ENCODE data around the gene PRKAR1B. TPM values are rescaled to one million over a fixed set of nuclear protein-coding genes. Genes with fewer than 3 reads are reported as not detected.

The PRKAR1B gene
- total RNA-seq, 1 experiment from 2014 or later: 14.1 TPM

DNA sequence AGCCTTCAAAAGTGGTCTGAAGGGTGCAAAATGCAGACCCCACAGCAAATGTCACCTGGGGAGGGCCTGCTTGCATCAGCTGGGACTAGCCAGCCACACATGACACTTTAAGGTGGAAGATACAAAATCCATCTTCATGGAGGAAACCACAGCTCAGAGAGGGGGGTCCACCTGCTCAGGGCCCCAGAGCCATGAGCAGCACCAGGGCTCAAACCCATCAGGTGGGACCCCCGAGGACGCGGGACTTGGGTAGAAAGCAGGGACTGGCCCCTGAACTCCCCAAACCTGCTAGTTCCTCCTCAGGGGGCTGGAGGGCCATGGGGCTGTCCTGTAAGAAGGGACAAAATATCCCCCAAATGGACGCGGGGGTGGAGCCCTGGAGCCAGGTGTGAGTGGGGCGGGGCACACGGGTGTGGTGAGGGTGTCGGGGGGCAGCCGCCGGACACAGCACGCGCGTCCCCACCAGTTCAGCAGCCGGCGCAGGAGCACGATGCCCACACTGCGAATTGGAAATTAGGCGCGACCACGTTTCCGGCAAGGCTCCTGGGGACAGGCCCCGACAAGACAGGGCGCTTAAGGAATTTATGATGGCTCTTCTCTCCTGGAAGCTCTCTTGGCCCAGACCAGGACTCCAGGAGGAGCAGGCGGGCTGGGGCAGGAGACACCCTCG, 215.5 kb downstream of the PRKAR1B start:
- ChIA-PET CTCF (no interaction called here), POLR2A (no interaction called here), RAD21 (ENCODE audit: low non-redundant PET in 1 of 2, low total read pairs in 2 of 2, uncharacterized antibody in 2 of 2, unreplicated experiment in 2 of 2) (no interaction called here)
- no peaks in the 10 kb centered on the region for H4K20me1 ChIP-seq (ENCODE audit: insufficient read depth)
- no peak overlapping the region for H3K4me3 ChIP-seq (replicated peaks in 1 of 2; ENCODE audit: low read depth in 1 of 2, low read length in 2 of 2)
- no peaks in the 10 kb centered on the region; a peak in 2 of 4 replicates for H3K36me3 ChIP-seq (ENCODE audit: control insufficient read depth in 1 of 2, insufficient read depth in 2 of 2, low read length in 2 of 2)
- no peaks in the 10 kb centered on the region for H3K9me2 ChIP-seq (ENCODE audit: insufficient read depth)
- H3K4me1 ChIP-seq (ENCODE audit: control insufficient read depth in 1 of 2, insufficient read depth in 2 of 2, low read length in 2 of 2): peaks cover 3 to 25% of the 10 kb centered on the region in 2 experiments; a peak in 3 of 4 replicates
- peaks cover 36% of the 10 kb centered on the region for H3K79me2 ChIP-seq (ENCODE audit: insufficient read depth, low read length)
- DNase-seq (ENCODE audit: low read depth, low spot score): no peak
- intact Hi-C loops (cut with micrococcal nuclease): loop anchor here (10.0 kb wide), 1 partner anchor 187 kb away; no protein-coding TSS in a partner anchor
- H3K4me2 ChIP-seq (ENCODE audit: low read length): no peak overlapping the region
- no peaks in the 10 kb centered on the region for H3K9me3 ChIP-seq (ENCODE audit: control insufficient read depth in 1 of 2, insufficient read depth in 1 of 2, low read depth in 1 of 2, low read length in 2 of 2)
- no peak for ATAC-seq
- H2AFZ ChIP-seq (ENCODE audit: low read depth, low read length, poor library complexity, severe bottlenecking): no peak overlapping the region
- H3K27me3 ChIP-seq (ENCODE audit: insufficient read depth, low read length): no peaks in the 10 kb centered on the region
- TF ChIP-seq EZH2 (IDR thresholded peaks at IDR 0.05) (no peak), SRF (IDR thresholded peaks at IDR 0.05; ENCODE audit: low read depth) (no peak), SP1 (IDR thresholded peaks at IDR 0.05; ENCODE audit: low read depth) (no peak), EZH2phosphoT487 (IDR thresholded peaks at IDR 0.05; ENCODE audit: borderline replicate concordance) (no peak), SIN3A (IDR thresholded peaks at IDR 0.05; ENCODE audit: low read depth) (no peak), POLR2A (IDR thresholded peaks at IDR 0.05; ENCODE audit: borderline replicate concordance, extremely low read depth, insufficient read depth, insufficient read length) (no peak), ZNF274 (IDR thresholded peaks at IDR 0.05; ENCODE audit: low read depth, low read length) (no peak), ATF3 (IDR thresholded peaks at IDR 0.05) (no peak), FOSL1 (IDR thresholded peaks at IDR 0.05; ENCODE audit: low read depth) (no peak), CBX3 (IDR thresholded peaks at IDR 0.05; ENCODE audit: low read depth) (no peak), POLR2AphosphoS5 (IDR thresholded peaks at IDR 0.05; ENCODE audit: low read depth, low read length) (no peak), ELF1 (IDR thresholded peaks at IDR 0.05; ENCODE audit: borderline replicate concordance, low read depth) (no peak), TCF7L2 (IDR thresholded peaks at IDR 0.05; ENCODE audit: borderline replicate concordance, extremely low read depth, insufficient read depth, insufficient read length) (no peak), RAD21 (IDR thresholded peaks at IDR 0.05; ENCODE audit: low read depth) (no peak), EGR1 (IDR thresholded peaks at IDR 0.05; ENCODE audit: low read depth) (no peak)
- TF ChIP-seq, protein P1, sequence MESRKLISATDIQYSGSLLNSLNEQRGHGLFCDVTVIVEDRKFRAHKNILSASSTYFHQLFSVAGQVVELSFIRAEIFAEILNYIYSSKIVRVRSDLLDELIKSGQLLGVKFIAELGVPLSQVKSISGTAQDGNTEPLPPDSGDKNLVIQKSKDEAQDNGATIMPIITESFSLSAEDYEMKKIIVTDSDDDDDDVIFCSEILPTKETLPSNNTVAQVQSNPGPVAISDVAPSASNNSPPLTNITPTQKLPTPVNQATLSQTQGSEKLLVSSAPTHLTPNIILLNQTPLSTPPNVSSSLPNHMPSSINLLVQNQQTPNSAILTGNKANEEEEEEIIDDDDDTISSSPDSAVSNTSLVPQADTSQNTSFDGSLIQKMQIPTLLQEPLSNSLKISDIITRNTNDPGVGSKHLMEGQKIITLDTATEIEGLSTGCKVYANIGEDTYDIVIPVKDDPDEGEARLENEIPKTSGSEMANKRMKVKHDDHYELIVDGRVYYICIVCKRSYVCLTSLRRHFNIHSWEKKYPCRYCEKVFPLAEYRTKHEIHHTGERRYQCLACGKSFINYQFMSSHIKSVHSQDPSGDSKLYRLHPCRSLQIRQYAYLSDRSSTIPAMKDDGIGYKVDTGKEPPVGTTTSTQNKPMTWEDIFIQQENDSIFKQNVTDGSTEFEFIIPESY (IDR thresholded peaks at IDR 0.05; ENCODE audit: extremely low read depth, insufficient replicate concordance, low read length): no peak
- TF ChIP-seq, protein P2, sequence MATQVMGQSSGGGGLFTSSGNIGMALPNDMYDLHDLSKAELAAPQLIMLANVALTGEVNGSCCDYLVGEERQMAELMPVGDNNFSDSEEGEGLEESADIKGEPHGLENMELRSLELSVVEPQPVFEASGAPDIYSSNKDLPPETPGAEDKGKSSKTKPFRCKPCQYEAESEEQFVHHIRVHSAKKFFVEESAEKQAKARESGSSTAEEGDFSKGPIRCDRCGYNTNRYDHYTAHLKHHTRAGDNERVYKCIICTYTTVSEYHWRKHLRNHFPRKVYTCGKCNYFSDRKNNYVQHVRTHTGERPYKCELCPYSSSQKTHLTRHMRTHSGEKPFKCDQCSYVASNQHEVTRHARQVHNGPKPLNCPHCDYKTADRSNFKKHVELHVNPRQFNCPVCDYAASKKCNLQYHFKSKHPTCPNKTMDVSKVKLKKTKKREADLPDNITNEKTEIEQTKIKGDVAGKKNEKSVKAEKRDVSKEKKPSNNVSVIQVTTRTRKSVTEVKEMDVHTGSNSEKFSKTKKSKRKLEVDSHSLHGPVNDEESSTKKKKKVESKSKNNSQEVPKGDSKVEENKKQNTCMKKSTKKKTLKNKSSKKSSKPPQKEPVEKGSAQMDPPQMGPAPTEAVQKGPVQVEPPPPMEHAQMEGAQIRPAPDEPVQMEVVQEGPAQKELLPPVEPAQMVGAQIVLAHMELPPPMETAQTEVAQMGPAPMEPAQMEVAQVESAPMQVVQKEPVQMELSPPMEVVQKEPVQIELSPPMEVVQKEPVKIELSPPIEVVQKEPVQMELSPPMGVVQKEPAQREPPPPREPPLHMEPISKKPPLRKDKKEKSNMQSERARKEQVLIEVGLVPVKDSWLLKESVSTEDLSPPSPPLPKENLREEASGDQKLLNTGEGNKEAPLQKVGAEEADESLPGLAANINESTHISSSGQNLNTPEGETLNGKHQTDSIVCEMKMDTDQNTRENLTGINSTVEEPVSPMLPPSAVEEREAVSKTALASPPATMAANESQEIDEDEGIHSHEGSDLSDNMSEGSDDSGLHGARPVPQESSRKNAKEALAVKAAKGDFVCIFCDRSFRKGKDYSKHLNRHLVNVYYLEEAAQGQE (IDR thresholded peaks at IDR 0.05; ENCODE audit: low read depth): no peak
- TF ChIP-seq, protein P3, sequence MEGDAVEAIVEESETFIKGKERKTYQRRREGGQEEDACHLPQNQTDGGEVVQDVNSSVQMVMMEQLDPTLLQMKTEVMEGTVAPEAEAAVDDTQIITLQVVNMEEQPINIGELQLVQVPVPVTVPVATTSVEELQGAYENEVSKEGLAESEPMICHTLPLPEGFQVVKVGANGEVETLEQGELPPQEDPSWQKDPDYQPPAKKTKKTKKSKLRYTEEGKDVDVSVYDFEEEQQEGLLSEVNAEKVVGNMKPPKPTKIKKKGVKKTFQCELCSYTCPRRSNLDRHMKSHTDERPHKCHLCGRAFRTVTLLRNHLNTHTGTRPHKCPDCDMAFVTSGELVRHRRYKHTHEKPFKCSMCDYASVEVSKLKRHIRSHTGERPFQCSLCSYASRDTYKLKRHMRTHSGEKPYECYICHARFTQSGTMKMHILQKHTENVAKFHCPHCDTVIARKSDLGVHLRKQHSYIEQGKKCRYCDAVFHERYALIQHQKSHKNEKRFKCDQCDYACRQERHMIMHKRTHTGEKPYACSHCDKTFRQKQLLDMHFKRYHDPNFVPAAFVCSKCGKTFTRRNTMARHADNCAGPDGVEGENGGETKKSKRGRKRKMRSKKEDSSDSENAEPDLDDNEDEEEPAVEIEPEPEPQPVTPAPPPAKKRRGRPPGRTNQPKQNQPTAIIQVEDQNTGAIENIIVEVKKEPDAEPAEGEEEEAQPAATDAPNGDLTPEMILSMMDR (IDR thresholded peaks at IDR 0.05 in 2 of 3, conservative IDR thresholded peaks at IDR 0.05 in 1 of 3; ENCODE audit: borderline replicate concordance in 1 of 3, insufficient read depth in 1 of 3, low read depth in 2 of 3, low read length in 2 of 3): no peak
- BruUV-seq (replicated peaks): no TSS peak
- H3K9ac ChIP-seq (ENCODE audit: low read length): no peak overlapping the region
- no peak overlapping the region for H3K27ac ChIP-seq (ENCODE audit: low read depth, low read length)

All from HCT116 (cell line).